Neural crest cell (in vitro differentiated cells): ENCODE data around the gene MRPS24. TPM values are rescaled to one million over a fixed set of nuclear protein-coding genes. Genes with fewer than 3 reads are reported as not detected.

ENCODE experiments used
- DNase-seq: peaks from one replicate; pipeline ENCODE4 v3.0.0; 2021; ENCODE audit warnings: low read depth, mixed read lengths, low spot score
- H3K27ac Mint-ChIP-seq: one replicate; pipeline ENCODE4 v1.8.0; 2021; ENCODE audit warnings: mild to moderate bottlenecking, mixed read lengths; ENCODE audit not compliant: unreplicated experiment
- H3K27me3 Mint-ChIP-seq: 2 replicates; pipeline ENCODE4 v1.8.0; 2021; ENCODE audit warnings: low read depth, mild to moderate bottlenecking, mixed read lengths
- H3K36me3 Mint-ChIP-seq: 2 replicates; pipeline ENCODE4 v1.8.0; 2021; ENCODE audit warnings: low read depth, mild to moderate bottlenecking, mixed read lengths
- H3K4me1 Mint-ChIP-seq: 2 replicates; pipeline ENCODE4 v1.8.0; 2021; ENCODE audit warnings: mixed read lengths
- H3K4me3 Mint-ChIP-seq: one replicate; pipeline ENCODE4 v1.8.0; 2021; ENCODE audit warnings: mild to moderate bottlenecking, mixed read lengths
- H3K9me3 Mint-ChIP-seq: 2 replicates; pipeline ENCODE4 v1.8.0; 2021; ENCODE audit warnings: mixed read lengths
- long read RNA-seq: library from polyadenylated mRNA; unstranded; transcript quantifications from one replicate; pipeline ENCODE4 v2.0.0, GENCODE V29; 2020
- total RNA-seq: library from RNA; stranded (reverse); gene quantifications from 2 replicates; pipeline ENCODE4 v1.2.1, GENCODE V29; 2021
- TF ChIP-seq, protein P1 (sequence below): fragments of 200-600 bp; sonication (generic); conservative IDR thresholded peaks from 2 replicates; pipeline ENCODE4 v1.5.0; 2021; ENCODE audit warnings: antibody characterized with exemption, mild to moderate bottlenecking

MRPS24 gene
- total RNA-seq, result 109 TPM in 2 replicates
- long read RNA-seq, transcript MRPS24-201 (4 exons, 707 nt), result major isoform, 23 of 27 reads
- long read RNA-seq, partial matches to known transcripts, result 0 of 27 reads
- long read RNA-seq, other reads (novel, unspliced or antisense), result 0 of 27 reads

DNA sequence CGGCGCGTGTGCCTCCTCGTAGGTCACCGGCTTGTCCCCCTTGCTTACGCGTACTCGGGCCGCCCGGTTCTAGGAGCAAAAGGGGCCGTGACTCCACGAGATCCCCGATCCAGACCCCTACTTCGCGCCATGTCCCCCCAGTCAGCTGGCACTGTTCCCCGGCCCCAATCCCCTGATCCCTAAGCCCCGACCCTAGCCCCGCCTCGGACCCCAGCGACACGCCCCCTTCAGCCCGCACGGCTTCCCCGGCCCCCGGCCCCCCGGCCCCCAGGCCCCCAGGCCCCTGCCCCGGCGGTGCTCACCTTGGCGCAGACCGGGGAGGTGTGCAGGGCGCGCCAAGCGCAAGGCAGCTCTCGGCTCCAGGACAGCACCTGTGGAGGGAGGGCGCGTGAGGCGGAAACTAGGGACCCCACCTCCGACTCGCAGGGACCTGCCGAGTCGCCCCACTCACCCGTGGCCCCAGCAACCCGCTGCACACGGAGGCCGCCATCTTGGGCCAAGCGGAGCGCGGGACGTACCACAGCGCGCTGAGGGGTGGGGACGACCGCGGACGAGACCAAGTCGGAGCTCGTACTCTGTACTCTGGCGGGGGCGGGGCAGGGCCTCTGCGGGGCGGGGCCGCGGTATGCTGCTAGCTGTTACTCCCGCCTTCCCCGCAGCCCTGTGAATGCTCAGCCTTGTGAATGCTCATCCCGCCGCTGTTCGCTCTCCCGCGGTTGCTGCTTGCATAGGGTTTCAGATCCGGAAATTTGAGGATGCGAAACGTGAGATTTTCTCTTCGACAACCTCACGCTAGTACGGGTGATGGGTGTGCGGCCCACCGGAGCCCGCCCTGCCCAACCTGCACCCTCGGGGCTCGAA is at the start of gene MRPS24:
TSS of gene MRPS24 (minus strand) at position 512 of the 861 bp plus-strand sequence. CDS start at position 490, 22 bp downstream.
- Mint-ChIP-seq H3K9me3 (no peaks in the 10 kb centered on the region), H3K4me3 (peak within 1 kb of the TSS; percentile 81), H3K4me1 (peaks cover 34% of the 10 kb centered on the region), H3K36me3 (peaks cover 18% of the 10 kb centered on the region), H3K27me3 (peaks cover 5% of the 10 kb centered on the region), H3K27ac (peak within 1 kb of the TSS; percentile 97)
- TF ChIP-seq, protein P1, sequence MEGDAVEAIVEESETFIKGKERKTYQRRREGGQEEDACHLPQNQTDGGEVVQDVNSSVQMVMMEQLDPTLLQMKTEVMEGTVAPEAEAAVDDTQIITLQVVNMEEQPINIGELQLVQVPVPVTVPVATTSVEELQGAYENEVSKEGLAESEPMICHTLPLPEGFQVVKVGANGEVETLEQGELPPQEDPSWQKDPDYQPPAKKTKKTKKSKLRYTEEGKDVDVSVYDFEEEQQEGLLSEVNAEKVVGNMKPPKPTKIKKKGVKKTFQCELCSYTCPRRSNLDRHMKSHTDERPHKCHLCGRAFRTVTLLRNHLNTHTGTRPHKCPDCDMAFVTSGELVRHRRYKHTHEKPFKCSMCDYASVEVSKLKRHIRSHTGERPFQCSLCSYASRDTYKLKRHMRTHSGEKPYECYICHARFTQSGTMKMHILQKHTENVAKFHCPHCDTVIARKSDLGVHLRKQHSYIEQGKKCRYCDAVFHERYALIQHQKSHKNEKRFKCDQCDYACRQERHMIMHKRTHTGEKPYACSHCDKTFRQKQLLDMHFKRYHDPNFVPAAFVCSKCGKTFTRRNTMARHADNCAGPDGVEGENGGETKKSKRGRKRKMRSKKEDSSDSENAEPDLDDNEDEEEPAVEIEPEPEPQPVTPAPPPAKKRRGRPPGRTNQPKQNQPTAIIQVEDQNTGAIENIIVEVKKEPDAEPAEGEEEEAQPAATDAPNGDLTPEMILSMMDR, result no peak
- peak; percentile 95 for DNase-seq

DNA sequence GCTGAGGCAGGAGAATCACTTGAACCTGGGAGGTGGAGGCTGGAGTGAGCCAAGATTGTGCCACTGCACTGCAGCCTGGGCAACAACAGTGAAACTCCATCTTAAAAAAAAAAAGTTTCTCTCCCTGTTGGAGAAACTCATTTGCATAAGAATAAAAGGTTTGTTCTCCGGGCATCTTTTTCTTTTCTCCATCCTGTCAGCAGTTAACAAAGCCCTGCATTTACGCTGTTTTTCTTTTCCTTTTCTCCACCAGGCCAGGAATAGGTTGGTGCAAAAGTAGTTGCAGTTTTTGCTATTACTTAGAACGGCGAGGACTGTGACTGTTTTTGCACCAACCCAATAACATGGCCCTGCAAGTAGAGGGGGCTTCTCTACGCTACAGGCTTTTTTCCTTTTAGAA is 46.6 kb upstream of the MRPS24 start:
- Mint-ChIP-seq H3K27ac (peak overlapping the region; percentile 7), H3K36me3 (peaks cover 16% of the 10 kb centered on the region), H3K4me1 (peaks cover 10% of the 10 kb centered on the region), H3K27me3 (no peaks in the 10 kb centered on the region), H3K9me3 (no peaks in the 10 kb centered on the region), H3K4me3 (no peak overlapping the region)
- TF ChIP-seq, protein P1, result no peak
- no peak for DNase-seq

DNA sequence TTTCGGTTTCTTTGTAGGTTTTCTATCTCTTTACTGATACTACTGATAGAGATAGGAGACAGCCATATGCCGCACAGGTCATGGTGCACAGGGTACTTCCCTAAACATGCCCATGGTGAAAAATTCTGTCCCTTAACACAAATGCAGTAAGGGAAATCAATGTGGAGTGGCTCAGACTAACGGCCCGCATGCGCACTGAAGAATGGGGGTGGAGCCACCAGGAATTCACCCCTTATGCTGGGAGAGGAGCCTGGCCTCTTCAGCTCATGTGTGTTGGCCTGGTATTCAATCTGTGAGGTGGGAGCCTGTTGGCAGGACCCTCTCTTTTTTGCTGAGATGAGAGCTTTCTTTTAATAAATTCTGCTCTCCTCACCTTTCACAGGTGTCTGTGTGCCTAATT is 45.5 kb upstream of the MRPS24 start:
- no peaks in the 10 kb centered on the region for H3K27me3 Mint-ChIP-seq
- H3K27ac Mint-ChIP-seq, result no peak overlapping the region
- DNase-seq, result no peak
- H3K4me1 Mint-ChIP-seq, result peaks cover 10% of the 10 kb centered on the region
- TF ChIP-seq, protein P1, result no peak
- no peaks in the 10 kb centered on the region for H3K9me3 Mint-ChIP-seq
- H3K4me3 Mint-ChIP-seq, result no peak overlapping the region
- H3K36me3 Mint-ChIP-seq, result peaks cover 14% of the 10 kb centered on the region

DNA sequence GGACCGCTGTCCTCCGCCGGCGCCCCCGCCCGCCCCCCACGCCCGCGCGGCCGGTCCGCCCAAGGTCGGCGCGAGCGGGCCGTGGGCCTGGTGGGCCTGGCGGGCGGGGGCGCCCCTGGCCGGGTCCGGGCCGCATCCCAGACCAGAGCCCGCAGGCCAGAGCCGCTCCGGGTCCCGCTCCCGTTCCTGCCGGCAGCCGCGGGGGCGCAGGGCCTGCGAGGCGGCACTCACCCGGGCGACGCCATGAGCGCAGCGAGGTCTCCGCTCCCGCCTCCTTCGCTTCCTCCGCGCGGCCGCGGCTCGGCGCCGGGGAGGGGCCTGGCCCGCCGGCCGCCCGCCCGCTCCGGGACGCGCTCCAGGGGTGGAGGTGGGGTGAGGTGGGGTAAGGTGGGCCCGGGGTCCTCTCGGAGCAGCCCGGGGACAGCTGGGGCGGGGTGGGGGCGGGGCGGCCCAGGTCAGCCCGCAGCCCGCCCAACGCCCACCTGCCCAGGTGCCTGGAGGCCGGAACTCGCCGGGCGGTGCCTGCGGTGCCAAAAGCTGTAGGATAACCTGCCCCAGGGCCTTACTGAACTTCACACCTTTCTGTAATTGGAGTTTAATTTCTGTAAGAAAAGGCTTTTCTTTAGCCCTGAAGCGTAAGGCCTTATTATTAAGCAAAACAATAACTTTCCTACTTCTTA is 37.2 kb upstream of the MRPS24 start, which contains the start of gene URGCP:
TSS of gene URGCP (minus strand) at position 266 of the 680 bp plus-strand sequence. CDS start at position 245, 21 bp downstream.
- Mint-ChIP-seq H3K4me1 (peaks cover 36% of the 10 kb centered on the region), H3K36me3 (no peaks in the 10 kb centered on the region), H3K27ac (peak within 1 kb of the TSS; percentile 99), H3K9me3 (no peaks in the 10 kb centered on the region), H3K4me3 (peak within 1 kb of the TSS; percentile 95), H3K27me3 (no peaks in the 10 kb centered on the region)
- TF ChIP-seq, protein P1, result no peak
- DNase-seq, result peak; percentile 46

DNA sequence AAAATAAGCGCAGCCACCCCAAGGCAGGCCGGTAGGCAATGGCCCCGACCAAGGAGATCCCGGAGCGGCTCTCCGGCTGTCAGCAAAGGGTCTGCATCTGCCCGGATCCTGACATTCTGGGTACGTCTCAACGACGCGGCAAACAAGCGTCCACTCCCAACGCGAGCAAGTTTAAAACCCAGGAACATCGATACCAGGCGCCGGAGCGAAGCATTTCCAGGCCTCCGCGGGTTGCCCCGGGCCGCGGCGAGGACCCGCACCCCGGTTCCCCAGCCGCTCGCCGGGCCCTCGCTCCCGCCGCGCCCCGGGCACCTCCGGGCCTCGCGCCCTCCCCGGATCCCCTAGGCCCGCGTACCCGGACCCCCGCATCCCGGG is 36.6 kb upstream of the MRPS24 start:
- no peaks in the 10 kb centered on the region for H3K36me3 Mint-ChIP-seq
- peak; percentile 40 for DNase-seq

More for the DNA sequence above, 36.6 kb upstream of the MRPS24 start:
- H3K27me3 Mint-ChIP-seq, result no peaks in the 10 kb centered on the region
- TF ChIP-seq, protein P1, result no peak
- H3K4me3 Mint-ChIP-seq, result peak overlapping the region; percentile 95
- H3K4me1 Mint-ChIP-seq, result peaks cover 36% of the 10 kb centered on the region
- no peaks in the 10 kb centered on the region for H3K9me3 Mint-ChIP-seq
- peak overlapping the region; percentile 99 for H3K27ac Mint-ChIP-seq
